Sciatic nerve (tissue), 2 donors: Measurements from ENCODE around the gene BRICD5. TPM values are rescaled to one million over a fixed set of nuclear protein-coding genes. Genes with fewer than 3 reads are reported as not detected.
A peak's percentile ranks its signal among the peaks of the same experiment; 100 is the strongest.
"Not testable (repeated sequence)": the region's sequence is repeated elsewhere in the genome, so short reads cannot be mapped to it uniquely, and the experiment has no call there.

Experiments used
- ATAC-seq: fragments of 200-7000 bp; cut with Tn5 transposase; one replicate; pipeline ENCODE4 v1.9.1; 2020; ENCODE audit warnings: mild to moderate bottlenecking, moderate library complexity
- DNase-seq: peaks from one replicate; pipeline ENCODE4 v3.0.0-alpha.2; 2020; ENCODE audit warnings: low spot score
- intact Hi-C: fragments of 100-400 bp; cut with DNase I; formaldehyde crosslinking; loops from one replicate; pipeline ENCODE4 v1.14.2; 2022
- total RNA-seq: library from RNA; stranded (reverse); fragmentation: NEBNext Ultra II Directional; extraction: Animal tissue kit (Norgen Biotek cat#: 25700); gene quantifications from one replicate; pipeline ENCODE4 v1.2.1, GENCODE V29; 2021
- donor health status: DM: no; HTN: no; CAD: no.
- donor health status: DM: no; HTN: no; CAD: no.

Gene BRICD5
- 9.9 TPM for total RNA-seq

- intact Hi-C loops = no loop called here
- ATAC-seq = no peak
- no peak for DNase-seq
Observed at GRCh38 chr16:2210386-2211365, at the start of gene BRICD5. Gene BRICD5 (minus strand): TSS chr16:2210863. CDS start chr16:2210833, 30 bp downstream.

DNA sequence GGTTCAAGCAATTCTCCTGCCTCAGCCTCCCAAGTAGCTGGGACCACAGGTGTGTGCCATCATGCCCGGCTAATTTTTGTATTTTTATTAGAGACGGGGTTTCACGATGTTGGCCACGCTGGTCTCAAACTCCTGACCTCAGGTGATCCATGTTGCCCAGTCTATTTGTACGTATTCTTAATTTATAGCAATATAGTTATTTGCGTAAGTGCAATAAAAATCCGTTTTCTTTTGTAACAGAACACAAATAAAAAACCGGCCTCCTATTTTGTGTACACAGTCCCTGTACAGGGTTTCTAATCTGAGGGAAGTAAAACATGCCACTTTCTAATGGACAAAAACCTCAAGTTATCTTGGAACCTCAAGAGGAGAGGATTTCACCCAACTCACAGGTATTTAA is 49.6 kb upstream of the BRICD5 start:
- ATAC-seq = no peak
- DNase-seq = no peak
- intact Hi-C loops = no loop called here

- intact Hi-C loops = loop anchor here (5.0 kb wide), 1 partner anchor 251 kb away; the partner anchor contains the start of gene ZNF598
- ATAC-seq, DNase-seq: not testable (repeated sequence)
Observed at GRCh38 chr16:2258530-2258929, 47.9 kb upstream of the BRICD5 start.

DNA sequence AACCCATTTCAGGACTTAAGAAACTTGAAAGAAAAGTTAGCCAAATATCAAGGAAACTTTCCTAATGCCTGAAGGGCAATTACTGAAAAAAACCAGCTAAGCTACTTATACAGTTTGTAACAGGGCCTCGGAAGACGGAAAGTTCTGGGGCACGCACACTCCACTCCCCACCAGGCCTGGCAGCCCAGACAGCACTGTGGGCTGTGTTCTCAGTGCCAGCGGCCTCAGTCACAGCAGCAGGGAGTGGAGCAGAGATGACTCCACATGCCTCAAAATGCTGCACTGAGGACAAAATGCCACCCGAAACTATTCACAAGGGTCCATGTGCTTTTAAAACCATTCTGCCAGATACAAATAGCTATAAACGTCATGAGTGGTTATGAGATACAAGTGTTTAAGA is 47.1 kb upstream of the BRICD5 start:
- ATAC-seq = no peak
- intact Hi-C loops = loop anchor here (5.0 kb wide), 1 partner anchor 250 kb away; the partner anchor contains the start of gene ZNF598
- no peak for DNase-seq

- DNase-seq (no peak), ATAC-seq (no peak)
- intact Hi-C loops = loop anchor here (5.0 kb wide), 1 partner anchor 249 kb away; the partner anchor contains the start of gene ZNF598
Observed at GRCh38 chr16:2256531-2257140, 46.0 kb upstream of the BRICD5 start.

DNA sequence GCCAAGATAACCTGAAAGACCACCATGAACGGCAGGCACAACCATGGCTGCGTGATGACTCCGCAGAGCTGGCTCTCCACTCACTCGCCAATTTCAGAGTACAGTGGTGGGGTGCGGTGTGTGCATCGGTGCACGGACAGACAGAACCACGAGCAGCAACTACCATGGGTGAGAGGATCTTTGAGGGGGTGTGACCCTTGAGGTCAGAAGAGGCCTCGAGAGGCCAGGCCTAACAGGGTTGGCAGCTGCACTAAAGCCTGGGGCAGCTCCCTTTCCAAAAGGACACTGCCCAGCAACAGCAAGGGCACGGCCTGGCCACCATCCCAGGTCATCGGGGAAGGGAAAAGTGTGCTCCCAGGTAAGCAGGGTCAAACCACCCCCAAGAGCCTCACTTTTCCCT is 42.6 kb upstream of the BRICD5 start:
- no peak for DNase-seq
- ATAC-seq = no peak
- intact Hi-C loops = loop anchor here (1.0 kb wide), 1 partner anchor 233 kb away; no protein-coding TSS in a partner anchor

DNA sequence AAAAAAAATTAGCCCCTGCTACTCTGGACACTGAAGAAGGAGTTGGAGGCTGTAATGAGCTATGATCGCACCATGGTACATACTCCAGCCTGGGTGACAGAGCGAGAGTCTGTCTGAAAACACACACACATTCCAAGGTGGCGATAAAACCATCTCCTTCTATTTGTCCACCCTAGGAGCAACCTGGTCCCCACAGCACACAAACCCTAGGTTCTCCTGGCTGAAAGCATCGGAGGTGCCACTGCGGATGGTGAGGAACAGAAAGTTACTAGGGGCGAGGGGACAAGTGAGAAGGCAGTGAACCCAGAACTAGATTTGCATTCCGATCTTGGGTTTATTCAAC is 42.1 kb upstream of the BRICD5 start:
- DNase-seq (no peak), ATAC-seq (no peak)
- intact Hi-C loops = loop anchor here (1.0 kb wide), 1 partner anchor 232 kb away; no protein-coding TSS in a partner anchor

GRCh38 chr16:2251296-2252111 is 40.8 kb upstream of the BRICD5 start, which contains the start of gene ECI1:
Gene ECI1 (minus strand): TSS chr16:2251587. CDS start chr16:2251566, 21 bp downstream.
- intact Hi-C loops = no loop called here
- ATAC-seq = peak; percentile 99
- DNase-seq = peak; percentile 98

DNA sequence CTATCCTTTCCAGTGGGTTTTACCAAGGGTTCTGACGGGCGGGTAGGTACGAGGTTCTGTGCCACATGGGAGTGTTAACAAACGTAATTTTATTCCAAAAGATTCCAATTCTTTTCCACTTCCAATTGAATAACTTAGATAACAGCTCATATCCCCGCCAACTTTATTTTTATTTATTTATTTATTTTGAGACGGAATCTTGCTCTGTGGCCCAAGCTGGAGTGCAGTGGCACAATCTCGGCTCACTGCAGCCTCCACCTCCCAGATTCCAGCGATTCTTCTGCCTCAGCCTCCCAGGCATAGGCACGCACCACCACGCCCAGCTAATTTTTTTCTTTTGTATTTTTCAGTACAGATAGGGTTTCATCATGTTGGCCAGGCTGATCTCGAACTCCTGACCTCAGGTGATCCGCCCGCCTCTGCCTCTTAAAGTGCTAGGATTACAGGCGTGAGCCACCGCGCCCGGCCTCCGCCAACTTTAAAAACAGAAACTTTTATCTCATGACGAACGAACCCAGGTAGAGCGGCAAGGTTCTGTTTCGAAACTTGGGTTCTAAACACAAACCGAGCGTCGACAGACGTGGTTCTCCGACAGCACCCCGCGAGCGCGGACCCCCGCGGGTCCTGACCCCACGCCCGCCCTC is 40.1 kb upstream of the BRICD5 start:
- DNase-seq (no peak), ATAC-seq (no peak)
- intact Hi-C loops = no loop called here

GRCh38 chr16:2246301-2246885 is 35.7 kb upstream of the BRICD5 start:
- intact Hi-C loops = no loop called here
- ATAC-seq (no peak), DNase-seq (no peak)

- intact Hi-C loops = no loop called here
- DNase-seq = no peak
- no peak for ATAC-seq
Observed at GRCh38 chr16:2244926-2245795, 34.5 kb upstream of the BRICD5 start.

GRCh38 chr16:2244301-2244700 is 33.6 kb upstream of the BRICD5 start:
- intact Hi-C loops = no loop called here
- DNase-seq (no peak), ATAC-seq (no peak)

DNA sequence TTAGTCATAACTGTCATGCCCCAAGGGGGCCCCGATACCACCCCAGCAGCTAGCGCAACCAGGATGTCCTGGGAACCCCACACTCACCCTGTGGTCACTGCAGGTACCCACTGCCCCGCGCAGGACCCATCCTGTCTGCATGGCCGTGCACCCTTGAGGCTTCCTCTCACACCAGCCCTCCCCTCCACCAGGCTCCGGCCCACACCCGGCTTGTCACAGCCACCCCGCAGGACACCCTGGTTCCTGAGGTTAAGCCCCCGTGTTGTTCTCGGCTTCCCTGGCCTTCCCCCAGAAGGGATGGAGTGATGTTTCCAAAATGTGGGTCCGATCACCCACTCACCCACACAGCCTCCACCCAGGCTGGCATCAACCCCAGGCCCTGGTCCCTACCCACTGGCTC is 33.1 kb upstream of the BRICD5 start:
- intact Hi-C loops = no loop called here
- ATAC-seq (no peak), DNase-seq (no peak)

DNA sequence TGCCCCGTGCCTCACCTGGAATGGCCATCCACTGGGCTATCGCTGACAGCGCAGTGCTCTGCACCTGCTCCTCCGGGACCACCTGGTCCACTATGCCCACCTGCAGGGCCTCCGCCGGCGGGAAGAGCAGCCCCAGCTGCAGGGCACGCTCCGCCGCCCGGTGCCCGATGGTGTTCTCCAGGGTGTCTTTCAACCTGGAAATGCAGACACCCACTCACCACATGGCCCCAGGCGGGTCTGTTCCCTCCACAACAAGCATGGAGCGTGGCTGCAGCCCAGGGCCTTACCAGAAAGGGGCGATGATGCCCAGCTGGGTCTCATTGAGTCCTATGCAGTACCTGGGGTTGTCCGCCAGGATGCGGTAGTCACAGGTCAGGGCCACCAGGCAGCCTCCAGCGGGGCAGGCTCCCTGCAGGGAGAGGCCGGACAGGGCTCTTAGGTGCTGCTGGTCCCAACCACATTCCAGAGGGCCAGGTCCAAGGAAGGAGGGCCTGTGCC is 32.4 kb upstream of the BRICD5 start:
- intact Hi-C loops = no loop called here
- ATAC-seq (no peak), DNase-seq (no peak)

DNA sequence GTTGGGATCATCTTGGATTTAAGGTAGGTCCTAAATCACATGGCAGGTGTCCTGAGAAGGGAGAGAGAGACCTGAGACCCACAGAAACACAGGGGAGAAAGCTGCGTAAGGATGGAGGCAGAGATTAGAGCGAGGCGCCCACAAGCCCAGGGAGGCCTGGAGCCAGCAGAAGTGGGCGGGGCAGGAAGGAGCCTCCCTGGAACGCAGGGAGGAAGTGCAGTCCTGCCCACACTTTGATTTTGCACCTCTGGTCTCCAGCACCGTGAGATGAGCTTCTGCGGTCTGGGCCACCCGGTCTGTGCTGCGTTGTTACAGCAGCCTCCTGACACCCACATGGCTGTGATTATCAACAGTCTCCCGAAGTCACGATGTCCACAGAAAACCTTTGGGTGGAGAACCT is 31.9 kb upstream of the BRICD5 start:
- DNase-seq = no peak
- intact Hi-C loops = no loop called here
- no peak for ATAC-seq

- intact Hi-C loops, DNase-seq, ATAC-seq: not testable (repeated sequence)
Observed at GRCh38 chr16:2240331-2240730, 29.7 kb upstream of the BRICD5 start.
